CD4-positive, alpha-beta T cell (primary cell): ENCODE data around the gene IL3RA. TPM values are rescaled to one million over a fixed set of nuclear protein-coding genes. Genes with fewer than 3 reads are reported as not detected.

ENCODE experiments used
- ATAC-seq: fragments of 200-7000 bp; cut with Tn5 transposase; one replicate; pipeline ENCODE4 v1.10.0; 2022; ENCODE audit warnings: mild to moderate bottlenecking; ENCODE audit not compliant: poor library complexity
- CTCF ChIA-PET: fragments of 350-600 bp; sonication (Branson Sonifier 250); formaldehyde crosslinking; loops from one replicate; lab custom pipeline; 2021; ENCODE audit warnings: antibody characterized with exemption, inconsistent platforms; lab: Charles Lee
- POLR2A ChIA-PET: fragments of 350-600 bp; sonication (Branson Sonifier 250); formaldehyde crosslinking; loops from one replicate; lab custom pipeline; 2021; ENCODE audit warnings: antibody characterized with exemption, inconsistent platforms; lab: Charles Lee
- DNase-seq, 14 experiments: peaks; one replicate each; pipeline ENCODE4 v3.0.0-alpha.2; 2013 to 2020; ENCODE audit warnings: mixed read lengths in 2 of 14
- H3K27ac ChIP-seq, 2 donors: one replicate each; pipeline versions ENCODE4 v1.5.1 to v1.7.0; 2013; ENCODE audit warnings: low read length in 2 of 2, low read depth in 1 of 2, mild to moderate bottlenecking in 1 of 2
- H3K27me3 ChIP-seq, 2 experiments: 1 replicate in 1 of 2; 2 replicates in 1 of 2; pipeline versions ENCODE4 v1.6.1 to v1.7.0; 2013; ENCODE audit warnings: low read length in 2 of 2, control low read depth in 1 of 2, mild to moderate bottlenecking in 1 of 2, moderate library complexity in 1 of 2; ENCODE audit not compliant: insufficient read depth in 2 of 2, control insufficient read depth in 1 of 2
- H3K36me3 ChIP-seq: one replicate; pipeline ENCODE4 v1.6.1; 2013; ENCODE audit warnings: low read length, control low read depth; ENCODE audit not compliant: insufficient read depth
- H3K4me1 ChIP-seq: one replicate; pipeline ENCODE4 v1.6.1; 2013; ENCODE audit warnings: low read length, control low read depth; ENCODE audit not compliant: insufficient read depth
- H3K4me3 ChIP-seq: one replicate; pipeline ENCODE4 v1.5.1; 2013; ENCODE audit warnings: mild to moderate bottlenecking, low read length, moderate library complexity
- H3K9me3 ChIP-seq, 2 experiments: 1 replicate in 1 of 2; 2 replicates in 1 of 2; pipeline versions ENCODE4 v1.6.1 to v1.7.0; 2013; ENCODE audit warnings: low read length in 2 of 2, mild to moderate bottlenecking in 2 of 2, control low read depth in 1 of 2, moderate library complexity in 1 of 2; ENCODE audit not compliant: control insufficient read depth in 1 of 2, insufficient read depth in 1 of 2
- H3K27ac Mint-ChIP-seq: one replicate; pipeline ENCODE4 v1.8.0; 2020; ENCODE audit warnings: mixed read lengths
- H3K27me3 Mint-ChIP-seq: one replicate; pipeline ENCODE4 v1.8.0; 2021; ENCODE audit warnings: mixed read lengths
- H3K36me3 Mint-ChIP-seq: one replicate; pipeline ENCODE4 v1.8.0; 2021; ENCODE audit warnings: low read depth, mixed read lengths
- H3K4me1 Mint-ChIP-seq: one replicate; pipeline ENCODE4 v1.8.0; 2021; ENCODE audit warnings: low read depth, mixed read lengths
- H3K4me3 Mint-ChIP-seq: one replicate; pipeline ENCODE4 v1.8.0; 2020; ENCODE audit warnings: mild to moderate bottlenecking, mixed read lengths
- H3K9me3 Mint-ChIP-seq: one replicate; pipeline ENCODE4 v1.8.0; 2020; ENCODE audit warnings: mixed read lengths
- CTCF ChIP-seq: fragments of 200-600 bp; IDR thresholded peaks from one replicate; pipeline ENCODE4 v1.8.0; 2022; ENCODE audit warnings: antibody characterized with exemption, mild to moderate bottlenecking
- intact Hi-C, 2 experiments: fragments of 100-400 bp; cut with DNase I in 1 of 2; cut with micrococcal nuclease in 1 of 2; formaldehyde crosslinking; loops; one replicate each; pipeline versions ENCODE4 v1.15.1 to v1.9.0; 2023 to 2025; cut with DNase I, micrococcal nuclease
- total RNA-seq, 174 experiments: library from RNA in 2 of 174; stranded (reverse) in 2 of 174; gene quantifications; one replicate each; pipeline ENCODE4 v1.2.3 and lab custom pipeline; 2021 to 2026

Gene IL3RA
- total RNA-seq, 2 experiments from 2014 or later = 0.45 to 0.49 TPM

- H3K4me3 ChIP-seq = no peak overlapping the region
- no peak overlapping the region for H3K27ac Mint-ChIP-seq
- no peak overlapping the region for H3K27ac ChIP-seq
- POLR2A ChIA-PET = no interaction called here
- H3K4me1 ChIP-seq = no peaks in the 10 kb centered on the region
- H3K4me1 Mint-ChIP-seq = no peaks in the 10 kb centered on the region
- TF ChIP-seq CTCF = no peak
- H3K36me3 ChIP-seq = no peaks in the 10 kb centered on the region
- no peak overlapping the region for H3K4me3 Mint-ChIP-seq
- intact Hi-C loops = no loop called here
- H3K27me3 ChIP-seq = no peaks in the 10 kb centered on the region
- no peaks in the 10 kb centered on the region for H3K9me3 Mint-ChIP-seq
- DNase-seq = no peak
- ATAC-seq = no peak
- peaks cover 0 to 11% of the 10 kb centered on the region in 2 experiments for H3K9me3 ChIP-seq
- CTCF ChIA-PET = no interaction called here
- peaks cover 12% of the 10 kb centered on the region for H3K27me3 Mint-ChIP-seq
- no peaks in the 10 kb centered on the region for H3K36me3 Mint-ChIP-seq
Observed at GRCh38 chrX:1300449-1300848, 36.1 kb upstream of the IL3RA start.

GRCh38 chrX:1305411-1305810, 31.2 kb upstream of the IL3RA start:
- intact Hi-C loops = no loop called here
- CTCF ChIA-PET = no interaction called here
- H3K27ac ChIP-seq = no peak overlapping the region
- DNase-seq (no peak), ATAC-seq (no peak)
- Mint-ChIP-seq H3K4me1 (no peaks in the 10 kb centered on the region), H3K36me3 (no peaks in the 10 kb centered on the region), H3K9me3 (peaks cover 2% of the 10 kb centered on the region), H3K27ac (no peak overlapping the region), H3K27me3 (no peaks in the 10 kb centered on the region), H3K4me3 (no peak overlapping the region)
- peaks cover 7 to 19% of the 10 kb centered on the region in 2 experiments for H3K9me3 ChIP-seq
- H3K4me3 ChIP-seq = no peak overlapping the region
- H3K27me3 ChIP-seq = no peaks in the 10 kb centered on the region
- no peaks in the 10 kb centered on the region for H3K36me3 ChIP-seq
- H3K4me1 ChIP-seq = no peaks in the 10 kb centered on the region
- POLR2A ChIA-PET = no interaction called here
- no peak for TF ChIP-seq CTCF

GRCh38 chrX:1306909-1307625, 29.5 kb upstream of the IL3RA start:
- DNase-seq (no peak), ATAC-seq (no peak)
- no peak overlapping the region for H3K27ac ChIP-seq
- Mint-ChIP-seq H3K4me3 (no peak overlapping the region), H3K27me3 (no peaks in the 10 kb centered on the region), H3K36me3 (no peaks in the 10 kb centered on the region), H3K9me3 (peaks cover 2% of the 10 kb centered on the region), H3K4me1 (no peaks in the 10 kb centered on the region), H3K27ac (no peak overlapping the region)
- peaks cover 7 to 16% of the 10 kb centered on the region in 2 experiments for H3K9me3 ChIP-seq
- H3K27me3 ChIP-seq = no peaks in the 10 kb centered on the region
- intact Hi-C loops = no loop called here
- no peak for TF ChIP-seq CTCF
- ChIA-PET POLR2A (no interaction called here), CTCF (no interaction called here)
- no peaks in the 10 kb centered on the region for H3K36me3 ChIP-seq
- no peak overlapping the region for H3K4me3 ChIP-seq
- no peaks in the 10 kb centered on the region for H3K4me1 ChIP-seq
